H1 (cell line): ENCODE measurements around the gene SLC19A1.

Experiments
- CTCF ChIP-seq, 3 experiments: IDR thresholded peaks; 1 replicate in 2 of 3; 2 replicates in 1 of 3; pipeline versions ENCODE4 v1.5.1 to v1.6.1; 2011; ENCODE audit warnings: low read length in 3 of 3, mild to moderate bottlenecking in 3 of 3, inconsistent platforms in 2 of 3, low read depth in 1 of 3, moderate library complexity in 1 of 3; ENCODE audit not compliant: insufficient read depth in 1 of 3; ENCODE audit errors: control extremely low read depth in 1 of 3
- E2F6 ChIP-seq: IDR thresholded peaks from 2 replicates; pipeline ENCODE4 v1.6.1; 2012; ENCODE audit warnings: inconsistent platforms
- KDM1A ChIP-seq: fragments of 200-600, 300-600 bp; sonication (generic); IDR thresholded peaks from 2 replicates; pipeline ENCODE4 v1.7.1; 2016; ENCODE audit warnings: mild to moderate bottlenecking, low read length, borderline replicate concordance
- POLR2AphosphoS5 ChIP-seq: IDR thresholded peaks from 2 replicates; pipeline ENCODE4 v1.6.1; 2011; ENCODE audit warnings: low read depth, low read length
- ZNF274 ChIP-seq: IDR thresholded peaks from 2 replicates; pipeline ENCODE4 v1.7.0; 2012; ENCODE audit warnings: low read length, borderline replicate concordance; ENCODE audit errors: extremely low read depth

GRCh38 chr21:45559216-45560105 is 17.2 kb upstream of the SLC19A1 start:
- TF ChIP-seq POLR2AphosphoS5 (no peak), CTCF (IDR thresholded peaks at IDR 0.05; ENCODE audit: control extremely low read depth in 1 of 3, insufficient read depth in 1 of 3, low read depth in 1 of 3, low read length in 3 of 3) (no peak), KDM1A (no peak), ZNF274 (no peak), E2F6 (no peak)
